Loucy (cell line): ENCODE data around the gene HERC5.

Source experiments
- EZH2phosphoT487 ChIP-seq: fragments of 200-600 bp; IDR thresholded peaks from 2 replicates; pipeline ENCODE4 v1.6.1; 2018; ENCODE audit warnings: antibody characterized with exemption, mild to moderate bottlenecking, moderate library complexity, borderline replicate concordance
- TF ChIP-seq, protein P1 (sequence below): fragments of 200-600 bp; sonication (generic); conservative IDR thresholded peaks from 2 replicates; pipeline ENCODE4 v1.5.1; 2014; ENCODE audit warnings: mild to moderate bottlenecking, antibody characterized with exemption, low read length

DNA sequence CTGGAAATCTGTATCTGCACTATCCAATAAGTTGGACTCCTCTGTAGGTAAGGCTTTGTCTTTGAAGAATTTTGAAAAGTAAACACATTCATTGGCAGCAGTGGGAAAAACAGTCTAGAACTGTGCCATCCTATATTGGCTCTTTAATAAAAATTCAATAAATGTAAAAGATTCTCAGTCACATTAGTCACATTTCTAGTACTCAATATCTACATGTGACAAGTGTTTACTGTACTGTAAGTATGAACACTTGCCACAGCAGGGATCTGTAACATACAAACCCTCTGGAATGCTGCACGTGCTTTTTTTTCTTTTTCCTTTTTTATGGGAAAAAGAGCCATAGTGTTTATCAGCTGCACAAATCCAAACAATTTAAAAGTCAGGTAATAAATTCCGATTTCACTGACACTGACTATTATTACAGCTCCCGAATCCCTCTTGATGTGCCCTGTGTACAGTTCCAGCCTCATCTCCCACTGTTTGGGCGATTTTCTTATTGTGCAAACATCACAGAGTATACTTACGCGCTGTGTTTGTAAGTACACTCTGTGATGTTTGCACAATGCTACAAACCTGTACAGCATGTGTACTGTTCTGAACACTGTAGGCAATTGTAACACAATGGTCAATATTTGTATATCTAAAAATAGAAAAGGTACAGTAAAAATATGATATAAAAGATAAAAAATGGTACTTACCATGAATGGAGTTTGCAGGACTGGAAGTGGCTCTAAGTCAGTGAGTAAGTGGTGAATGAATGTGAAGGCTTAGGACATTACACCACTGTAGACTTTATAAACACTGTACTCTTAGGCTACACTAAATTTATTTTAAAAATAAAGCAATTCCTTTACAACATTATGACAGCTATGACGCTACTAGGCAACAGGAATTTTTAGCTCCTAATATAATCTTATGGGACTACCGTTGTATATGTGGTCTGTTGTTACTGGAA, 57.9 kb downstream of the HERC5 start:
- TF ChIP-seq, protein P1, sequence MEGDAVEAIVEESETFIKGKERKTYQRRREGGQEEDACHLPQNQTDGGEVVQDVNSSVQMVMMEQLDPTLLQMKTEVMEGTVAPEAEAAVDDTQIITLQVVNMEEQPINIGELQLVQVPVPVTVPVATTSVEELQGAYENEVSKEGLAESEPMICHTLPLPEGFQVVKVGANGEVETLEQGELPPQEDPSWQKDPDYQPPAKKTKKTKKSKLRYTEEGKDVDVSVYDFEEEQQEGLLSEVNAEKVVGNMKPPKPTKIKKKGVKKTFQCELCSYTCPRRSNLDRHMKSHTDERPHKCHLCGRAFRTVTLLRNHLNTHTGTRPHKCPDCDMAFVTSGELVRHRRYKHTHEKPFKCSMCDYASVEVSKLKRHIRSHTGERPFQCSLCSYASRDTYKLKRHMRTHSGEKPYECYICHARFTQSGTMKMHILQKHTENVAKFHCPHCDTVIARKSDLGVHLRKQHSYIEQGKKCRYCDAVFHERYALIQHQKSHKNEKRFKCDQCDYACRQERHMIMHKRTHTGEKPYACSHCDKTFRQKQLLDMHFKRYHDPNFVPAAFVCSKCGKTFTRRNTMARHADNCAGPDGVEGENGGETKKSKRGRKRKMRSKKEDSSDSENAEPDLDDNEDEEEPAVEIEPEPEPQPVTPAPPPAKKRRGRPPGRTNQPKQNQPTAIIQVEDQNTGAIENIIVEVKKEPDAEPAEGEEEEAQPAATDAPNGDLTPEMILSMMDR, result no peak
- TF ChIP-seq EZH2phosphoT487, result no peak
